ENCODE results near the gene LCNL1. TPM values are rescaled to one million over a fixed set of nuclear protein-coding genes. Genes with fewer than 3 reads are reported as not detected.
"Not testable (repeated sequence)": the region's sequence is repeated elsewhere in the genome, so short reads cannot be mapped to it uniquely, and the experiment has no call there.

The LCNL1 gene
- total RNA-seq, 4 donors from 2014 or later, result 0.36 to 0.37 TPM; not detected in 2

DNA sequence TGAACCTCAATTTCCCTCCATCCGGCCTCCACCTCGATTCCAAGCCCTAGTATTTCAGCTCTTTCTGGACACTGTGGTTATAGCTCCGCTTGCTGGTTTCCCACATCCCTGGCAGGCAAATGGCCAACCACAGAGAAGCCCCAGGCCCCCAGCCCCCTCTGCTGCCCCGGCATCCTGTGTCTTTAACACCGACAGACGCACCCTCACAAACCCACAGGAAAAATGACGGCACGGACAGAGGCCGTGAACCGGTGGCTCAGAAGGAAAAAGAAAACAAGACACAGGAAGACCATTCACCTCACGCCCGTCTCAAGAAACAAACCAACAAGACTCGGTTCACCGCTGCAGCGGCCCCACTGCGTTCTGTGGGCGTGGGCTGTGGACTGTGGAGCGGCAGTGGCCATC lies 15.0 kb downstream of the LCNL1 start:
- TF ChIP-seq POLR2A (IDR thresholded peaks at IDR 0.05), result no peak
- TF ChIP-seq, protein P1, sequence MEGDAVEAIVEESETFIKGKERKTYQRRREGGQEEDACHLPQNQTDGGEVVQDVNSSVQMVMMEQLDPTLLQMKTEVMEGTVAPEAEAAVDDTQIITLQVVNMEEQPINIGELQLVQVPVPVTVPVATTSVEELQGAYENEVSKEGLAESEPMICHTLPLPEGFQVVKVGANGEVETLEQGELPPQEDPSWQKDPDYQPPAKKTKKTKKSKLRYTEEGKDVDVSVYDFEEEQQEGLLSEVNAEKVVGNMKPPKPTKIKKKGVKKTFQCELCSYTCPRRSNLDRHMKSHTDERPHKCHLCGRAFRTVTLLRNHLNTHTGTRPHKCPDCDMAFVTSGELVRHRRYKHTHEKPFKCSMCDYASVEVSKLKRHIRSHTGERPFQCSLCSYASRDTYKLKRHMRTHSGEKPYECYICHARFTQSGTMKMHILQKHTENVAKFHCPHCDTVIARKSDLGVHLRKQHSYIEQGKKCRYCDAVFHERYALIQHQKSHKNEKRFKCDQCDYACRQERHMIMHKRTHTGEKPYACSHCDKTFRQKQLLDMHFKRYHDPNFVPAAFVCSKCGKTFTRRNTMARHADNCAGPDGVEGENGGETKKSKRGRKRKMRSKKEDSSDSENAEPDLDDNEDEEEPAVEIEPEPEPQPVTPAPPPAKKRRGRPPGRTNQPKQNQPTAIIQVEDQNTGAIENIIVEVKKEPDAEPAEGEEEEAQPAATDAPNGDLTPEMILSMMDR (IDR thresholded peaks at IDR 0.05), result no peak
- WGBS, 2 donors, result 63 to 77% methylated on average over 18 of the region's 18 CpGs
- DNase-seq (ENCODE audit: low spot score in 2 of 2), result no peak
- intact Hi-C loops (cut with DNase I; ENCODE audit: low total_unique reads), result no loop called here
- H3K4me3 ChIP-seq (ENCODE audit: low read depth, poor library complexity, severe bottlenecking), result no peak overlapping the region

DNA sequence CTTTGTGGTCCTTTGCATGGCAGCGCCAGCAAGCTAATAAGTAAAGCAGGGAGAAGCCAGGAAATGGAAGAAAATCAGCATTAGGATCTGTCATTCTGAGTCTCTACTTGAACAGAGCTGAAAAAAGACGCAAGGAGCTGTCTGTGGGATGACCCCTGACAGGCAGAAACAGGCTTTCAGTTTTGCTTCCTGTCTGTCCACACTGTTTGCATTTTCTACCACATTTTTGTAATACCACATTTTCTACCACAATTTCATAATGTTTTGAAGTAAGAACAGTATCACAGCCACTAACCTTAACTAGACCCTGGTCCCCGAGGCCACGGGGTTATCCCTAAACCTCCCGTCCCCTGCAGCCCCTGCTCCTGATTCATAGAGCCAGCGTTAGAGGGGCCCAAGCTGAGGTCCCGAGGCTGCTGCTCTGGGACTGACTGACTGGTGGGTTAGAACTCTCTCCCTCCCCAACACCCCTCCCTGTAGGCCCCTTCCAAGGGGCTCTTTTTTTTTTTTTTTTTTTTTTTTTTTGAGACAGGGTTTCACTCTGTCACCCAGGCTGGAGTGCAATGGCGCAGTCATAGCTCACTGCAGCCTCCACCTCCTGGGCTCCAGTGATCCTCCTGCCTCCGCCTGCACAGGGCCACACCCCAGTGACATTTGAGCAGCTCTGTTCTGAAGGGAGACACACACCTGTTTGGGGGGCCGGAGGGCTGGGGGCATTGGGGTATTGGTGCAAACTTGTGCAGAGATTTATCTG lies 17.6 kb downstream of the LCNL1 start:
- no peak overlapping the region for H3K4me3 ChIP-seq (ENCODE audit: low read depth, poor library complexity, severe bottlenecking)
- no peak for DNase-seq (ENCODE audit: low spot score in 2 of 2)
- WGBS, 2 donors, result 61 to 69% methylated on average over 10 of the region's 10 CpGs
- TF ChIP-seq POLR2A (IDR thresholded peaks at IDR 0.05), result no peak
- TF ChIP-seq, protein P1 (IDR thresholded peaks at IDR 0.05), result no peak
- intact Hi-C loops (cut with DNase I; ENCODE audit: low total_unique reads), result no loop called here

DNA sequence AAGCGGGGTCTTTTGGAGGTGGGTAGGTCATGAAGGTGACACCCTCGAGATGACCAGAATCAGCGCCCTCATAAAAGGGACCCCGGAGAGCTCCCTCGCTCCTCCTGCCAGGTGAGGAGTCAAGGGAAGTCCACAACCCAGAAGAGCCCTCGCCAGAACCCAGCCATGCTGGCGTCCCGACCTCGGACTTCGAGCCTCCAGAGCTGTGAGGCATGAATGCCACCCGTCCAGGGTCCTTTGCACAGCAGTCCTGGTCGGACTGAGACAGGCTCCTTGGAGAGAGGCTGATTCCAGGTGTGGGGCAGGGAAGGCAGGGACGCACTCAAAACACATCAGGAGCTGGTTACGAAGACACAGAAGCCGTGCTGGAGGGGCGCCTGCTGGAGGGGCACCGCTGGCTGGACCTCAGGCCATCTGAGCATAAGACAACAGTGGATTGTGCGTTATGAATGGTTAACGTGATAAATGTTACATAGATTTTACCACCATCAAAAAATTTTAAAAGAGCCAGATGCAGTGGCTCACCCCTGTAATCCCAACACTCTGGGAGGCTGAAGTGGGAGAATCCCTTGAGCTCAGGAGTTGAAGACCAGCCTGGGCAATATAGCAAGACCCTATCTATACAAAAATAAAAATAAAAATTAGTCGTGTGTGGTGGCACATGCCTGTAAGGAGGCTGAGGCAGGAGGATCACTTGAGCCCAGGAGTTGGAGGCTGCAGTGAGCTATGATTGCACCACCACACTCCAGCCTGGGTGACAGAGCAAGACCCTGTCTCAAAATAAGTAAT lies 19.3 kb downstream of the LCNL1 start:
- intact Hi-C loops (cut with DNase I; ENCODE audit: low total_unique reads), result no loop called here
- TF ChIP-seq POLR2A (IDR thresholded peaks at IDR 0.05), result no peak
- TF ChIP-seq, protein P1 (IDR thresholded peaks at IDR 0.05), result no peak
- H3K4me3 ChIP-seq (ENCODE audit: low read depth, poor library complexity, severe bottlenecking), result no peak overlapping the region
- DNase-seq (ENCODE audit: low spot score in 2 of 2), result no peak
- WGBS, 2 donors, result 80 to 83% methylated on average over 20 of the region's 20 CpGs

DNA sequence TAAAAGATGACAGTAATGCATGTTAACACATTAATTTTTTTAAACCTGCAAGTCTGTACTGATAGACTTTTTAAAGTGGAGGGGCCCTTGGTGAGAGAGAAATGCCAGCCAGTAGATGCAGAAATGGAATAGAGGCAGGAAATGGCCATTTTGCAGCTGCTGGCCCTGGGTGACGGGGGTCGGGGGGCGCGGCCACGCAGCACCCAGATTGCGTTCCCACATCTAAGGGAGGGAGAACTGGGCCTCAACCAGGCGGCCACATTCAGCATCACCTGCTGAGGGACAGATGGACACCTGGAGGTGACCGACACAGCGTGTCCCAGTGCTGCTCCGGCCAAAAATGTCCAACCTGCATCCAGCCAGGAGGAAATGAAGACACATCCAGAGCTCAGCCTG lies 19.9 kb downstream of the LCNL1 start:
- intact Hi-C loops (cut with DNase I; ENCODE audit: low total_unique reads), result no loop called here
- DNase-seq (ENCODE audit: low spot score in 2 of 2), result no peak
- no peak overlapping the region for H3K4me3 ChIP-seq (ENCODE audit: low read depth, poor library complexity, severe bottlenecking)
- WGBS, 2 donors, result 86 to 91% methylated on average over 10 of the region's 10 CpGs
- no peak for TF ChIP-seq POLR2A (IDR thresholded peaks at IDR 0.05)
- TF ChIP-seq, protein P1 (IDR thresholded peaks at IDR 0.05), result no peak

DNA sequence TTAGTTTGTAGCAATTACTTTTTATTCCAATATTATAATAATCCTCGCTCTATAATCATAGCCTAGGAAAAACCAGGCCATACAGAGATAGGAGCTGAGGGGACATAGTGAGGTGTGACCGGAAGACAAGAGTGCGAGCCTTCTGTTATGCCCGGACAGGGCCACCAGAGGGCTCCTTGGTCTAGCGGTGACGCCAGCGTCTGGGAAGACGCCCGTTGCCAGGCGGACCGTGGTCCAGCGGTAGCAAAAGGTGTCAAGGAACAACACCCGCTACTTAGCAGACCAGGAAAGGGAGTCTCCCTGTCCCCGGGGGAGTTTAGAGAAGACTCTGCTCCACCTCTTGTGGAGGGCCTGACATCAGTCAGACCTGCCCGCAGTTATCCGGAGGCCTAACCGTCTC lies 21.5 kb downstream of the LCNL1 start:
- intact Hi-C loops (cut with DNase I; ENCODE audit: low total_unique reads); H3K4me3 ChIP-seq (ENCODE audit: low read depth, poor library complexity, severe bottlenecking); DNase-seq (ENCODE audit: low spot score in 2 of 2): not testable (repeated sequence)
- WGBS, 2 donors, result 39 to 45% methylated on average over 17 of the region's 17 CpGs

Data from lower leg skin (tissue), 4 donors.